NCI-H1417 (cell line): ENCODE data around the gene CHKB.
"Not testable (repeated sequence)": the region's sequence is repeated elsewhere in the genome, so short reads cannot be mapped to it uniquely, and the experiment has no call there.

Experiments
- DNase-seq, 3 experiments: peaks; one replicate each; lab custom pipeline; 2025; lab: John Stamatoyannopoulos, UW

CHKB gene, protein sequence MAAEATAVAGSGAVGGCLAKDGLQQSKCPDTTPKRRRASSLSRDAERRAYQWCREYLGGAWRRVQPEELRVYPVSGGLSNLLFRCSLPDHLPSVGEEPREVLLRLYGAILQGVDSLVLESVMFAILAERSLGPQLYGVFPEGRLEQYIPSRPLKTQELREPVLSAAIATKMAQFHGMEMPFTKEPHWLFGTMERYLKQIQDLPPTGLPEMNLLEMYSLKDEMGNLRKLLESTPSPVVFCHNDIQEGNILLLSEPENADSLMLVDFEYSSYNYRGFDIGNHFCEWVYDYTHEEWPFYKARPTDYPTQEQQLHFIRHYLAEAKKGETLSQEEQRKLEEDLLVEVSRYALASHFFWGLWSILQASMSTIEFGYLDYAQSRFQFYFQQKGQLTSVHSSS

DNA sequence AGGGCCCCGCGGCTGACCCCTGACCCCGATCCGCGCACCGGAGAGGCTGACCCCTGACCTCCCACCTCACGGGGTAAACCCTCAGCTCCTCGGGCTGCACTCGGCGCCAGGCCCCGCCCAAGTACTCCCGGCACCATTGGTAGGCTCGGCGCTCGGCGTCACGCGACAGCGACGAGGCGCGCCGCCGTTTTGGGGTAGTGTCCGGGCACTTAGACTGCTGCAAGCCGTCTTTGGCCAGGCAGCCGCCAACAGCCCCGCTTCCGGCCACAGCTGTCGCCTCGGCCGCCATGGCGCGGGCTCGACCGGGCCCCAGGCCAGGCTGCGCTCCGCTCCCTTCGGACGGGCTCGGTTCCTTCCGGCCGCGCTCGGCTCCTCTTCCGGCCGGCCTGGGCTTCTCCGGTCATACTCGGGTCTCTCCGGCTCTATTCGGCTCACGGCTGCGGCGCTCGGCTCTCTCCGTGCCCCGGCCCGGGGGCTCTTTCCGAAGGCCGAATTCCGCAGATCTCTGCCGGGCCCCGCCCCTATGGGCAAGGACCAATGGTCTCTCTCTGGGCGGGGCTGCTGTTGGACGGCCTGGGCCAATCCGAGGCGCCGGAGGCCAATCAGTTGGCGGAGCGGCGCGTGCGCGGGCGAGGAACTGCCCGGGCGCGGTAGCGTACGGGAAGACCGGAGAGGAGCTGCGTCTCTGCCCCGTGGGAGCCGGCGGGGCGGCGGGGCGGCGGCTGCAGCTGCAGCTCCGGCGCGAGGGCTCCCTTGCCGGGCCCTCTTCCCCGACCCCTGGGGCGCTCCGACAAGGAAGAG is at the start of gene CHKB:
Gene CHKB, minus strand, starts transcription at position 357 of the 801 bp plus-strand sequence. Its CDS starts 68 bp downstream, at position 289.
- peak; percentile 83 to 98 (median 94) for DNase-seq

DNA sequence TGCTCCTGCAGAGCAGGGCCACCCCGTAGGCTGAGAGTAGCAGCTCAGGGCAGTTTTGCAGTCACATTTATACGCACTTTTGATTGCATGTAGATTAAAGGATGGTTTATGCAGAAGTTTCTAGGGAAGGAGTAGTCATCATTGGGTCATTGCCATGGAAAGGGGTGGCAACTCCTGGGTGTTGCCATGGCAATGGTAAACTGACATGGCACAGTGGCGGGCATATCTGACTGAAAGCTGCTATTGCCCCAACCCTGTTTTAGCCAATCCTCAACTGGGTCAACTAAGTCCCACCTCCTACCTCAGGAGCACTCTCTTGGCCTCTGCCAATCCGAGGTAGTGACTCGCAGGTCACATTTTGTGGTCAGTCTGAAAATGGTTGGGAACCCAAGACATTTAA is 47.7 kb upstream of the CHKB start:
- no peak for DNase-seq

DNA sequence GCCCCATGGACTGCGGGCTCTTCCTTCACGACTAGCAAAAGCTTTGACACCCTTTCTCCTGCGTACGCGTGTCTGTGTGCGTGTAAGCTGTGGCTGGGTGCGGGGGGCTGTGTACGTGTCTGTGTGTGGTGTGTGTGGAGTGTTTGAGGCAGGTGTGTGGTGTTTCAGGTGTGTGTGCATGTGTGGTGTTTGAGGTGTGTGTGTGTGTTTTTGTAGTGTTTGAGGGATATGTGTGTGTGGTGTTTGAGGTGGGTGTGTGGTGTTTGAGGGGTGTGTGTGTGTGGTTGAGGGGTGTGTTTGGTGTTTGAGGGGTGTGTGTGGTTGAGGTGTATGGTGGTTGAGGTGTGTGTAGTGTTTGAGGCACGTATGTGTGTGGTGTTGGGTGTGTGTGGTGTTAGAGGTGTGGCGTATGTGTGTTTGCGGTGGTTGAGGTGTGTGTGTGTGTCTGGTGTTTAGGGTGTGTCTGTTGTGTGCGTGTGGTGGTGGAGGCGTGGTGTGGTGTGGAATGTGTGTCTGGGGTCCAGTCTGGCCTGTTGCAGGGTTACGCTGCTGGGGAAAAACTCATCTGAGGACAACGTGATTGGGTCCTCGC is 46.0 kb upstream of the CHKB start:
- peak in 1 of 3 experiments; percentile 18 for DNase-seq

DNA sequence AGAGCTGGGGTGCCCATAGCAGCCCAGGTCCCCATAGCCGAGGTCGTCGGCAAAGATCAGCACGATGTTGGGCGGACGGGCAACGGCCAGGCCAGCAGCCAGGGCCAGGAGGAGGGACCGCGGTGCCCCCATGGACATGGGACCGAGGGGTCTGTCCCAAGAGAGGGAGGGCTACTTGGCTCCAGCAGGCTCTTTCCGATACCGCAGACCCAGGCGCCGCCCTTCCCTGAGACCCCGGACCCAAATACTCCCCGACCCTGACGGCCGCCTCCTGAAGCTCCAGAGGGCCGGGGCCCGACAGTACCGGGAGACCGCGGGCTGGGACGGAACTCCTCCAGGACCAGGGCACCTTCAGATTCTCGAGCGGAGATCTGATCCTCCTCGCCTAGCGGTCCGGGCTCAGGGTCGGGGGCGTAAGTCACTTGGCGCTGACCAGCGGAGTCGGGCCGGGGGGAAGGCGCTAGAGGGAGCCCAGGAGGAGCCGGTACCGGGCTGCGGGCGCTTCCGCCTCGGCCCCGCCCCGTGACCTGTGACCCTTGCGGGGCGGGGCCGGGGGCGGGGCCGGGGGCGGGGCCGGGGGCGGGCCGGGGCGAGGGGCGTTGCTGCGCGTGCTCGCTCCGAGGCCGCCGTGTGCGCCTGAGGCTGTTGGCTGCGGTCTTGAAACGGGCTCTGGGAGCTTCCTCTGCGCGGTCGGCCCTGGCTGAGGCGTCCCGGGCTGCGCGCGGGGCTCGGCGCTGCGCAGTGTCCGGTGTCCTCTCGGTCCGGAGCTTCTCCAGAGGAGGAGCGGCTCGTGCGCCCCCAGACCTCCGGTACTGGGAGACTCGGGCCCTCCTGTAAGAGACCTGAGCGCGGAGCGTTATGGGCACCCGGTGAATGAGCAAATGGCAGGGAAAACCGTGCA is 45.2 kb upstream of the CHKB start, which contains the start of gene ARSA:
Gene ARSA, minus strand, starts transcription at position 511 of the 901 bp plus-strand sequence. Its CDS starts 373 bp downstream, at position 138.
- DNase-seq, result peak; percentile 28 to 82 (median 70)

DNA sequence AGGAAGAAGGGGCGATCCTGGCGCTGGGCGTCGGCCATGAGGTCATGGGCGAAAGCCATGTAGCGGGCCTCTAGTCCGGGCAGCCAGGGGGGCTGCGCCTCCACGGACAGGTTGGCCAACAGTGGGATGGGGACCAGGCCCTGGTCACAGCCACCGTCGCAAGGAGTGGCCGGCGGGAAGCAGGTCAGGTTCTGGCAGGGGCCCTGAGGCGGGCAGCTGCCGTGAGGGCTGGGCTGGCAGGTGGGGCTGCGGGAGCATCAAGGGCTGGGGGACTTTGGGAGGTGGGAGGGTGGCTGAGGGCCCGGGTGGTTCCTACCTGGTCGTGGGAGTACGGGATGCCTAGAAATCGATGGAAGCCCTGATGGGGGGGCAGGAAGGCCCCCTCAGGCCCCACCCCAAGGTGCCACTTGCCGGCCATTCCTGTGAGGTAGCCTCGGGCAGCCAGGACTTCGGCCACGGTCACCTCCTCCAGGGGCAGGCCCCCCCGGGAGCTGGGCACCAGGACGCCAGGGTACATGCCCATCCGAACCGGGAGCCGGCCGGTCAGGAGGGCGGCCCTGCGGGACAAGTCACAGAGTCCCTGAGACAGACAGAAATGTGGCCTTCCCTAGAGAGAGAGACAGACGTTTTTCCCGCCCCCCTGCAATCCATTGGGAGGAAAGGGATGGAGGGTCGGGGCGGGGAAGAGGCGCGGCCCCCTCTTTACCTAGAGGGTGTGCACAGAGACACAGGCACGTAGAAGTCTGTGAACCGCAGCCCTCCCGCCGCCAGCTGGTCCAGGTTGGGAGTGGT is 44.4 kb upstream of the CHKB start:
- no peak for DNase-seq

DNA sequence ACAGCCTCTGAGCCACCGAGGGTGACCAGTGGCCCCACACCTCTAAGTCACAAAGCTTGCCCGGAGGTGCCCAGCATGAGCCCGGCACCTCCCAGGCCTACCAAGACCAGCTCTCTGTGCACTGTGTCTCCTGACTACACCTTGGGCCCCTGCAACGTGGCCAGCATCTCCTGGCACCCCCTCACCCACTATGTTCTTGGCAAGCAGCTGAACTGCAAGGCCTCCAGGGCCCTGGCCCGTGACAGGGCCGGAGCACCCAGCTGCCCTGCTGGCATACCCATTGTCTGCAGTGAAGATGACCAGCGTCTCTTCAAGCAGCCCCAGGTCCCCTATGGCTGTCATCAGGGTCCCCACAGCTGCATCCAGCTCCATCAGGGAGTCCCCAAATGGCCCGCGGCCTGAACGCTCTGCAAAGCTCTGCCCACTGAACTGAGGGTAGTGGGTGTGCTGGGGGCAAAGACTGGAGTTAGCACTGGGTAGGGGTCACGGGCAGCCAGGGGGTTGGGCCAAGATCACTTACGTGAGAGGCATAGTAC is 43.7 kb upstream of the CHKB start:
- no peak for DNase-seq

DNA sequence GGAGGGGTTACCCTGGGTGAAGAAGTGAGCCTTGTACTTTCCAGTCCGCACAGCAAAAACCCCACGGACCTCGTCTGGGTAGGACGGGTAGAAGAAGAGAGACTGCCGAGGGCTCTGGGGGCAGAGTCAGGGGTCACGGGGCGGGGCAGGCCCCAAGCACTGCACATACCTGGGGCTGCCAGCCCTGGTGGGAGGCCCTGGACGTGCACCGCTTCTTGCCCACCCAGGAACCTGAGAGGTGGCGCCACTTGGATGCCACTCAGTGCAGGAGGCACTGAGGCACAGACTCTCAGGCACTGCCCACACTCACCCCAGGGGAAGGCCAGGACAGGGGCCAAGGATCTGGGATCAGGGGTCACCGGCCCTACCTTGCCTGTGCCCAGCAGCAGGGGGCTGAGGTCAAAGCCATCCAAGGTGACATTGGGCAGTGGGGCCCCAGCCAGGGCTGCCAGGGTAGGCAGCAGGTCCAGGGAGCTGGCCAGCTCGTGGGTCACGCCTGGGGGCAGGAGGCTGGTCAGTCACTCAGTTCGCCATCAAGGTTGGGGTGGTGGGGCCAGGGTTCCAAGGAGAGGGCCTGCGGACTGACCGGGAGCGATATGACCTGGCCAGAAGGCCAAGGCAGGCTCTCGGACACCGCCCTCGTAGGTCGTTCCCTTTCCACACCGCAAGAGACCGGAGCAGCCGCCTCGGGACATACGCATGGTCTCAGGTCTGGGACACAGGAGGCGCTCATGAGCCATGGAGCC is 43.1 kb upstream of the CHKB start:
- no peak for DNase-seq

DNA sequence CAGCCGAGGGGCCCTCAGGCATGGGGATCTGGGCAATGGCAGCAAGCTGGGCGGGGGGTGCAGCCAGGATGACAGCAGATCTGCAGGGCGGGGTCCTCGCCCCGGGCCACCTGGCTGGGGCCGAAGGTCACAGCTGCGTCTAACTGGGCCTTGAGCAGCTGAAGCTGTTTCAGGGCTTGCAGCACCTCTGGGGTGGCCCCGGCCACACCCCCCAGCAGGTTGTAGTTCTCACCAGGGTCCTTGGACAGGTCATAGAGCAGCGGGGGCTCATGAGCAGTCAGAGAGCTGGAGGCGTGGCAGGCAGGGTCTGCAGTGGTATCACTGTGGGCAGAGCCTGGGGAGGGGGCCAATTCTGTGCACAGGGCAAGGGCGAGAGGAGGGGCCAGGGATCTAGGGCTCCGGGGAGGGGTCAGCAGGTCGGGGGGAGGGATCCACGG is 42.5 kb upstream of the CHKB start:
- DNase-seq, result no peak

DNA sequence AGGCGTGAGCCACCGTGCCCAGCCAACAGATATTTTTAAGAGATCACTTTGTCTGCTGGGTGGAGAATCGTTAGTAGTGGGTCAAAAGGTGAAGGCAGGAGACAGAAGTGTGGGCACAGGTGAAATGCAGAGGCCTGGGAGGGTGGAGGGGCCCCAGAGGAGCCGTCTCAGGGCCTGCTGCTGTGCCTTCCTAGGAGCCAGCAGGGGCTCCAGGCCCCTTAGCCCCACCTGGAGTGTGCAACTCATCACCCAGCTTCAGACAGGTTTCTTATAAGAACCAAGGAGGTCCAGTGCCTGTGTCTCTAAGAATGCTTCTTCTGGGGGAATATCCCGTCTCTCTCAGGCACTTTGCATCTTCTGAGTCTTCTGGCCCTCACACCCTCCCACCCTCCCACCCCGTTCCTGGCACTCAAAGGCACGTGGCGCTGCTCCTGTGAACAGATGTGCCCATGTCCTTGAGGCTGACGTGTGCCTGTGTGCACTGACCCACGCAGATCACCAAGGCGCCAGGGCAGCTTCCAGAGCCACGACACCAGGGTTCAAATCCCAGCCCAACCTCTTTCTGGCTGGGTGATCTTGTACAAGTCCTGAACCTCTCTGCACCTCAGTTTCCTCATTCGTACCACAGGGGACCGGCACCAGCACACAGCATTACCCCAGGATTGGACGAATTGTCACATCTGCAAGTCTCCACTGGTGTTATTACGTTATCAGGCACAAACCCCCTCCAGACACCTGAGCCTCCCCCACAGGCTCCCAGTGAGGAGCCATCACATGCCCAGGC is 41.9 kb upstream of the CHKB start:
- no peak for DNase-seq

DNA sequence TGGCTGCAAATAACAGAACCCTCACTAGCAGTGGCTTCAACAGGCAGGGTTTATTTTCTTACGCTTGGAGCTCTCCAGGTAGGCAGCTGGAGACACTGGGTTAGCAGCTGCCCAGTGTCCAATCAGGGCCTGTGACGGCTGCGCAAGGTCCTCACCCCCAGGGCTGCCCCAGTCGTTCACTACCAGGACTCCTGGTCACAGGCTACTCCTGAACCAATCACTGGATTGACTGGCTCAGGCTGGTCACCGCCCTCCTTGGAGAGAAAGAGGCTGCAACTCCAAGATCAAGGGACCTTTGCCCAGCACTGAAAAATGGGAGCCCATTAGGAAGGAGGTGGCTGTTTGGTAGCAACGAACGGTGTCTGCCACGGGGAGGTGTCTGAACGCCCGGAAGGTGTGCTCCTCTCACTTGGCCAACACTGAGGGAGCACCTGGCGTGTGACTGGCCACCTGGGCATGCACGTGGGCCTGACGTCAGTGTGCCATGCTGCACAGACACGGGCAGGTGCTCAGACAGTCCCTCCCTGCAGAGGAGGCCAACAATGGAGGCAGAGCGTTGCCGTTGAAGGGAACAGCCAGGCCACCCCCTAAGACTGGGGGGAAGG is 40.2 kb upstream of the CHKB start:
- peak; percentile 23 to 93 (median 83) for DNase-seq

DNA sequence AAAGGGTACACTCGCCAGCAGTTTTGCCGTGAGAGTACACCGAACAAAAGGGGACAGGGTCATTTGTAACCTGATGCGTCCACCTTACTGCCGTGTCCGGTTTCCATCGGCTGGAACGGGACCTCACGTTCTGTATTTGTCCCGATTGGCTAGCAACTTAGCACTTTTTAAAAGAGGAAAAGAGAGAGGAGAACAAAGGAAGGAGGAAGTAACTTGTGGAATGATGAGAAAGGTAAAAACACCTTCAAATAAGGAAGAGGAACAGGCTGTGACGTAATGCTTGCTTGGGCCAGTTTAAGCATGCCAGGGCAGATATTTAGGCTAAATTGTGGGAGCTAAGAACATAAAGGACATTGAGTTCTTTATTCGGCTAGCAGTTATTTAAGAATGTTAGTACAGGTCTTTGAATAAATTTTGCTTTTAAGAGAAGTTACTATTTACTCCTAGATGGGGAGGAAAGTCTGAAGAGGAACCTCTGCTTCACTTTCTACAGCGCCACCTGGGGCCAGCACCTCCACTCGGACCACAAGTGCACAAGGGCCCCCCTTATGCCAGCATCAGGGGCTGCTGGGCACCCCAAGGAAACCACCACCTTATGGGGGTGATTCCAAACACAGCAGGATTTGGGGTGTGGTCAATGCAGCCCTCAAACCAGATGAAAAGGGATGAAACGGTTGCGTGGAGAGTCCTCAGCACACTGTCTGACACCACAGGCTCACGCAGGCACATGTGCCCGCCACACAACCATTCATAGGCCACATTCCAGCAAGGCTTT is 39.5 kb upstream of the CHKB start:
- peak in 1 of 3 experiments; percentile 55 for DNase-seq

DNA sequence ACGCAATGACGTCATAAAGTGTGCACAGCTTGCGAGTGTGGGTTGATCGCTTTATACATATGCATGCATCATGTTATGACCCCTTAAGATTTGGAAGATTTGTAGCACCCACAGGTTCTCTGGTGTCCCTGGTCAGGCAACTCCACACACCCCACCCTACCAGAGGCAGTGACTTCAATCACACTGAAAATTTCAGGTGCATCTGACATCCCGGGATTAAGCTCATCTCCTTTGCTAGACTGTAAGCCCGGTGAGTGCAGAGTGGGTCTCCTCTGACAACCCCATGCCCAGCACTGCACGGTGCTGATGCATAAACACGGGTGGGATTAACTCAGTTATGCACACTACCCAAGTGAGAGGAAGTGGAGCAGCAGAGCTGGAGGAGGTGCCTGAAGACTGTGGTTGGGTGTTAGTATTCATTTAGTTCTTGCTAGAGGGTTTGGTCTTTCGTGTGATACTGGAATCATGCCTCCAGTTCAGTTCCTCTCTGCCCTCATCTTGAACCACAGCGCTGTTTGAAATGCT is 38.8 kb upstream of the CHKB start:
- peak in 1 of 3 experiments; percentile 44 for DNase-seq

DNA sequence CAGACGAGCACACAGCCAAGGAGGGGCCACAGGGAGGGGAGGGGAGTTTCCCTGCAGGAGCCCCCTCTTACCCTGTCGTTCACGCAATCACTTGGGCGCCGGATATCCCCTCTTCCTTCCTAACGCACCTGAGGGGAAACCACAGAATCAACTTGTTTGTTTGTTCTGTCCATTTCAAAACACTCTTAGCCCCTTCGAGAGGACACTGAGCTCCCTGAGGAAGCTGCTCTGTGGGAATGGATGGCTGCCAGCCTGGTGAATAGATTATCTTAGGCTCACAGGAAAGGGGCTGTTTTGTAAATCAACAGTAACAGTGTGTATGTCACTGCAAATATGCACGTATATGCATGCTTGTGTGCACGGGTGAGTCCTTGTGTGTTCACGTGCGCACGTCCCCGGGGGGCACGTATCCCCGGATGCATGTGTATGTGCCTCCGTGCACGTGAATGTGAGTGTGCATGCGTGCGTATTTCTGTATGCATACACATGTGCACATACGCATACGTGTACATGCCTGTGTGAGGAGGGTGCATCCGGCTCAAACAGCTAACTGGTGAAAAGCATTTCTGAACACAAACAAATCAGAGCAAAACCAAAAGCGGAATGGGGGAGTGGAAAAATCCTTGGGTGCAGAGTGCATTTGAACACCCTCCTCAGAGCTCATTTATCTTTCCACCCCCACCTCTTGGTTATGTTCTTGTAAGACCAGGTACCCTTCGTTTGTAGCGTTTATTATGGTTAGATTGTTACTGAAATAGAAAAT is 38.1 kb upstream of the CHKB start:
- DNase-seq, result peak in 2 of 3 experiments; percentile 59 to 68

DNA sequence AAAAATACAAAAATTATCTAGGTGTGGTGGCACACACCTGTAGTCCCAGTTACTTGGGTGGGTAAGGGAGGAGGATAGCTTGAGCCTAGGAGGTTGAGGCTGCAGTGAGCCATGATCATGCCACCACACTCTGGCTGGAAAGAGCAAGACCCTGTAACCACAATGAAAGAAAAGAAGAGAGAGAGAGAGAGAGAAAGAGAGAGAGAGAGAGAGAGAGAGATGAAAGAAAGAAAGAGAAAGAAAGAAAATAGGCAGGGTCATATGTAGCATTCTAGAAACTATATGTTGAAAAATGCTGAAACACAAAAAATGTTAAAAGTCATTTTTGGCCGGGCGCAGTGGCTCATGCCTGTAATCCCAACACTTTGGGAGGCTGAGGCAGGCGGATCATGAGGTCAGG is 31.6 kb upstream of the CHKB start:
- not testable (repeated sequence) for DNase-seq

DNA sequence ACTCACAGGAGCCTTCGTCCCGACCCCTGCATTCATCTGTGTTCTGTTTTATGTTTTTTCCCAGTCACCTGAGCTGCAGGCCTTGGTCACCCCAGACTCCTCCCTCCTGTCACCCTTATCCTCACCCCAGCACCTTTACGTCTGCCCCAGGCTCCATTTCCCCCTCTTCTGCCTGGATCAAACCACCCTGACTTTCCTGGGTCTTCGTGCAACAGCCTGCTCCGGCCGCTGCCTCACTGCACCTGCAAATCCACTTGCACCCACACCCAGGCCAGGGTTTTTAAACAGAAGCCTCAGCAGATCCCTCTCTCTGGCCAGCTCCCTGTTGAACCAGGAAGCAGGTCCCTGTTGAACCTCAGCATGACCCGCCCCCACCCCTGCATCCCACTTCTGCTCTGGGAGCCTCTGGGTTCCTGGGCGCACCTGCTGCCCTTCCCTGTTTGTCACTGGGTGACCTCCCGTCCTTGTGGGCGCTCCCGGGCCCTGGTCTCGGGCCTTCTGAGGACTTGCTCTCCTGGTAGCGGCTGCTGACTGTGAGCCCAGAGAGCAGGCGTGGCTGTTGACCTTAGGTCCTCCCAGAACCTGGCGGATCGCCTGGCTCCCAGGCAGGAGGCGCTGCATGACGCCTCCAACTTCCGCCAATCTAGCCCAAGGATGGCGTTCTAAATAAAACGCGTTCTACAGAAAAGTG is 30.8 kb upstream of the CHKB start:
- peak in 2 of 3 experiments; percentile 30 to 66 for DNase-seq
